ENCODE data around the gene SLC13A1.

GRCh38 chr7:123154231-123154860, 45.4 kb downstream of the SLC13A1 start:
- TF ChIP-seq POLR2AphosphoS5 (IDR thresholded peaks at IDR 0.05; ENCODE audit: low read depth, low read length) (no peak), SIN3A (IDR thresholded peaks at IDR 0.05; ENCODE audit: borderline replicate concordance, insufficient read depth, low read length) (no peak), TAF1 (IDR thresholded peaks at IDR 0.05; ENCODE audit: borderline replicate concordance, insufficient read depth, low read length) (no peak), REST (IDR thresholded peaks at IDR 0.05; ENCODE audit: insufficient read depth in 1 of 2, low read depth in 2 of 2, low read length in 2 of 2) (no peak)

Measured in PFSK-1 (cell line).